ENCODE results near the gene HDAC11. TPM values are rescaled to one million over a fixed set of nuclear protein-coding genes. Genes with fewer than 3 reads are reported as not detected.

HDAC11 gene
- polyA plus RNA-seq, 3 donors = 20.6 to 21.6 (median 21.5) TPM

Other genes starting within 250 kb of the HDAC11 start
- gene NUP210, start 60.0 kb upstream of the HDAC11 start, polyA plus RNA-seq (ENCODE audit: insufficient read length in 3 of 3) = 10 to 100 TPM; 29.7 to 33.7 (median 31.8) TPM
- 10 to 100 TPM; 22.9 to 37.0 (median 25.8) TPM for gene FBLN2, start 68.8 kb downstream of the HDAC11 start, polyA plus RNA-seq (ENCODE audit: insufficient read length in 3 of 3)

Data from renal pelvis (tissue), 3 donors.